Fibroblast of lung (primary cell): ENCODE data around the gene DLL4.

ENCODE experiments used
- CTCF ChIP-seq, 2 donors: IDR thresholded peaks in 1 of 2; conservative IDR thresholded peaks in 1 of 2; 1 replicate in 1 of 2; 2 replicates in 1 of 2; pipeline ENCODE4 v1.5.1; 2011 to 2012; ENCODE audit warnings: low read length in 2 of 2, control low read depth in 1 of 2, inconsistent platforms in 1 of 2, low read depth in 1 of 2, mild to moderate bottlenecking in 1 of 2
- EZH2 ChIP-seq: IDR thresholded peaks from 2 replicates; pipeline ENCODE4 v1.5.1; 2012; ENCODE audit warnings: low read length, control low read depth, mild to moderate bottlenecking; ENCODE audit errors: missing control alignments

DNA sequence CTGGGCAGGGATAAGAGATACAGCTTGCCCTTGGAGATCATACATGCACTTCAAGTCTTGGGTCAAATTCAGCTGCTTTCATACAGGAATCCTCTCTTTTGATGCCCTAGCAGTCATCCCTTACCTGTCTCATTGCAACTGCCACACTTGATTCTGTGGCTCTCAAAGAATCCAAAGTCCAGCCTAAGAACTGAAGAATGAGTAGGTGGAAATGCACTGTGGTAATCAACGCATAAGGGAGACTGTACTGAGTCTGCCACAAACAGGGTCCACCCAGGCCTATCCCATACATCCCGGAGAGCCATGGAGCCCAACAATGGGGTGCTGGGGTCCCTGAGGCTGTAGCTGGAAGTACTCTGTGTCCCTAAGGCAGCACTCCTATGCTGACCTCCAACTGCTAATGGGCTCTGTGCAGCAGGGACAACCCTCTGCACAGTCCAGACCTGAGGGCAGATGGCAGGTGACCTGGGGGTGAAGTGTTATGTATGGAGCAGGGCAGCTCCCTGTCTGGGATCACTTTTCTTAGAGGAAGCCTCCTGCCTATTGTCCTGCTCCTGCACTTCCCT, 36.6 kb upstream of the DLL4 start:
- TF ChIP-seq CTCF (conservative IDR thresholded peaks at IDR 0.05 in 1 of 2, IDR thresholded peaks at IDR 0.05 in 1 of 2; ENCODE audit: low read depth in 1 of 2, low read length in 2 of 2) = no peak
- no peak for TF ChIP-seq EZH2
